ENCODE measurements around the gene B4GALT2.

Gene B4GALT2

GRCh38 chr1:43951021-43951985 lies 27.7 kb upstream of the B4GALT2 start:
- H3K9ac ChIP-seq (ENCODE audit: low read length), result no peak overlapping the region
- H3K9me3 ChIP-seq (ENCODE audit: control insufficient read depth, low read length), result no peaks in the 10 kb centered on the region
- no peaks in the 10 kb centered on the region for H3K36me3 ChIP-seq (ENCODE audit: control insufficient read depth, insufficient read depth, low read length)
- H3K4me3 ChIP-seq (ENCODE audit: low read length), result no peak overlapping the region
- no peaks in the 10 kb centered on the region for H3K27me3 ChIP-seq (ENCODE audit: control insufficient read depth, insufficient read depth, low read length)
- H3K4me1 ChIP-seq (ENCODE audit: control insufficient read depth, insufficient read depth, low read length), result peaks cover 12% of the 10 kb centered on the region

GRCh38 chr1:43952731-43953346 lies 26.2 kb upstream of the B4GALT2 start:
- Histone ChIP-seq H3K4me1 (ENCODE audit: control insufficient read depth, insufficient read depth, low read length) (peaks cover 6% of the 10 kb centered on the region), H3K9me3 (ENCODE audit: control insufficient read depth, low read length) (no peaks in the 10 kb centered on the region), H3K9ac (ENCODE audit: low read length) (no peak overlapping the region), H3K27me3 (ENCODE audit: control insufficient read depth, insufficient read depth, low read length) (no peaks in the 10 kb centered on the region), H3K36me3 (ENCODE audit: control insufficient read depth, insufficient read depth, low read length) (no peaks in the 10 kb centered on the region), H3K4me3 (ENCODE audit: low read length) (no peak overlapping the region)

GRCh38 chr1:43953361-43953760 lies 25.6 kb upstream of the B4GALT2 start:
- H3K4me1 ChIP-seq (ENCODE audit: control insufficient read depth, insufficient read depth, low read length), result peaks cover under 1% of the 10 kb centered on the region
- no peaks in the 10 kb centered on the region for H3K9me3 ChIP-seq (ENCODE audit: control insufficient read depth, low read length)
- H3K27me3 ChIP-seq (ENCODE audit: control insufficient read depth, insufficient read depth, low read length), result no peaks in the 10 kb centered on the region
- no peak overlapping the region for H3K9ac ChIP-seq (ENCODE audit: low read length)
- no peaks in the 10 kb centered on the region for H3K36me3 ChIP-seq (ENCODE audit: control insufficient read depth, insufficient read depth, low read length)
- H3K4me3 ChIP-seq (ENCODE audit: low read length), result no peak overlapping the region

- Histone ChIP-seq H3K4me3 (ENCODE audit: low read length) (no peak overlapping the region), H3K9me3 (ENCODE audit: control insufficient read depth, low read length) (no peaks in the 10 kb centered on the region), H3K9ac (ENCODE audit: low read length) (no peak overlapping the region), H3K4me1 (ENCODE audit: control insufficient read depth, insufficient read depth, low read length) (no peaks in the 10 kb centered on the region), H3K27me3 (ENCODE audit: control insufficient read depth, insufficient read depth, low read length) (no peaks in the 10 kb centered on the region), H3K36me3 (ENCODE audit: control insufficient read depth, insufficient read depth, low read length) (no peaks in the 10 kb centered on the region)
These were observed 25.0 kb upstream of the B4GALT2 start for GRCh38 chr1:43954036-43954435.

GRCh38 chr1:43956234-43956633 lies 22.8 kb upstream of the B4GALT2 start:
- Histone ChIP-seq H3K9me3 (ENCODE audit: control insufficient read depth, low read length) (no peaks in the 10 kb centered on the region), H3K4me1 (ENCODE audit: control insufficient read depth, insufficient read depth, low read length) (no peaks in the 10 kb centered on the region), H3K36me3 (ENCODE audit: control insufficient read depth, insufficient read depth, low read length) (no peaks in the 10 kb centered on the region), H3K27me3 (ENCODE audit: control insufficient read depth, insufficient read depth, low read length) (no peaks in the 10 kb centered on the region), H3K9ac (ENCODE audit: low read length) (no peak overlapping the region), H3K4me3 (ENCODE audit: low read length) (no peak overlapping the region)

- no peaks in the 10 kb centered on the region for H3K4me1 ChIP-seq (ENCODE audit: control insufficient read depth, insufficient read depth, low read length)
- no peak overlapping the region for H3K9ac ChIP-seq (ENCODE audit: low read length)
- no peaks in the 10 kb centered on the region for H3K36me3 ChIP-seq (ENCODE audit: control insufficient read depth, insufficient read depth, low read length)
- H3K4me3 ChIP-seq (ENCODE audit: low read length), result no peak overlapping the region
- no peaks in the 10 kb centered on the region for H3K9me3 ChIP-seq (ENCODE audit: control insufficient read depth, low read length)
- no peaks in the 10 kb centered on the region for H3K27me3 ChIP-seq (ENCODE audit: control insufficient read depth, insufficient read depth, low read length)
These were observed 21.5 kb upstream of the B4GALT2 start for GRCh38 chr1:43957407-43958040.

GRCh38 chr1:43958351-43959255 lies 20.4 kb upstream of the B4GALT2 start:
- H3K36me3 ChIP-seq (ENCODE audit: control insufficient read depth, insufficient read depth, low read length), result no peaks in the 10 kb centered on the region
- no peak overlapping the region for H3K9ac ChIP-seq (ENCODE audit: low read length)
- no peaks in the 10 kb centered on the region for H3K9me3 ChIP-seq (ENCODE audit: control insufficient read depth, low read length)
- H3K4me1 ChIP-seq (ENCODE audit: control insufficient read depth, insufficient read depth, low read length), result no peaks in the 10 kb centered on the region
- H3K4me3 ChIP-seq (ENCODE audit: low read length), result no peak overlapping the region
- H3K27me3 ChIP-seq (ENCODE audit: control insufficient read depth, insufficient read depth, low read length), result no peaks in the 10 kb centered on the region

GRCh38 chr1:43960798-43961197 lies 18.2 kb upstream of the B4GALT2 start:
- Histone ChIP-seq H3K9me3 (ENCODE audit: control insufficient read depth, low read length) (no peaks in the 10 kb centered on the region), H3K36me3 (ENCODE audit: control insufficient read depth, insufficient read depth, low read length) (no peaks in the 10 kb centered on the region), H3K9ac (ENCODE audit: low read length) (no peak overlapping the region)

GRCh38 chr1:43961692-43962091 lies 17.3 kb upstream of the B4GALT2 start:
- Histone ChIP-seq H3K36me3 (ENCODE audit: control insufficient read depth, insufficient read depth, low read length) (no peaks in the 10 kb centered on the region), H3K27me3 (ENCODE audit: control insufficient read depth, insufficient read depth, low read length) (no peaks in the 10 kb centered on the region), H3K9ac (ENCODE audit: low read length) (no peak overlapping the region)

More at GRCh38 chr1:43960798-43961197, 18.2 kb upstream of the B4GALT2 start:
- Histone ChIP-seq H3K27me3 (ENCODE audit: control insufficient read depth, insufficient read depth, low read length) (no peaks in the 10 kb centered on the region), H3K4me1 (ENCODE audit: control insufficient read depth, insufficient read depth, low read length) (no peaks in the 10 kb centered on the region), H3K4me3 (ENCODE audit: low read length) (no peak overlapping the region)

GRCh38 chr1:43962324-43962723 lies 16.7 kb upstream of the B4GALT2 start:
- Histone ChIP-seq H3K36me3 (ENCODE audit: control insufficient read depth, insufficient read depth, low read length) (no peaks in the 10 kb centered on the region), H3K4me1 (ENCODE audit: control insufficient read depth, insufficient read depth, low read length) (no peaks in the 10 kb centered on the region), H3K9ac (ENCODE audit: low read length) (no peak overlapping the region), H3K4me3 (ENCODE audit: low read length) (no peak overlapping the region), H3K9me3 (ENCODE audit: control insufficient read depth, low read length) (no peaks in the 10 kb centered on the region), H3K27me3 (ENCODE audit: control insufficient read depth, insufficient read depth, low read length) (no peaks in the 10 kb centered on the region)

More at GRCh38 chr1:43961692-43962091, 17.3 kb upstream of the B4GALT2 start:
- Histone ChIP-seq H3K4me1 (ENCODE audit: control insufficient read depth, insufficient read depth, low read length) (no peaks in the 10 kb centered on the region), H3K4me3 (ENCODE audit: low read length) (no peak overlapping the region), H3K9me3 (ENCODE audit: control insufficient read depth, low read length) (no peaks in the 10 kb centered on the region)

GRCh38 chr1:43963006-43963405 lies 16.0 kb upstream of the B4GALT2 start:
- H3K36me3 ChIP-seq (ENCODE audit: control insufficient read depth, insufficient read depth, low read length), result no peaks in the 10 kb centered on the region
- H3K9ac ChIP-seq (ENCODE audit: low read length), result no peak overlapping the region

More at GRCh38 chr1:43963006-43963405, 16.0 kb upstream of the B4GALT2 start:
- H3K4me3 ChIP-seq (ENCODE audit: low read length), result no peak overlapping the region
- no peaks in the 10 kb centered on the region for H3K27me3 ChIP-seq (ENCODE audit: control insufficient read depth, insufficient read depth, low read length)
- H3K9me3 ChIP-seq (ENCODE audit: control insufficient read depth, low read length), result no peaks in the 10 kb centered on the region
- no peaks in the 10 kb centered on the region for H3K4me1 ChIP-seq (ENCODE audit: control insufficient read depth, insufficient read depth, low read length)
